WTC11 (cell line): ENCODE results near the gene PSD. TPM values are rescaled to one million over a fixed set of nuclear protein-coding genes. Genes with fewer than 3 reads are reported as not detected.

Experiments used
- ARID4B ChIP-seq: sonication (generic); formaldehyde crosslinking; IDR thresholded peaks from 2 replicates; pipeline ENCODE4 v1.8.0; 2023; ENCODE audit warnings: missing genetic modification reagents, mild to moderate bottlenecking, borderline replicate concordance
- CBFB ChIP-seq: sonication (generic); formaldehyde crosslinking; IDR thresholded peaks from 2 replicates; pipeline ENCODE4 v1.8.1; 2022; ENCODE audit warnings: mild to moderate bottlenecking, low read depth, missing genetic modification reagents
- CTCF ChIP-seq: fragments of 200-600 bp; IDR thresholded peaks from 2 replicates; pipeline ENCODE4 v1.8.0; 2022; ENCODE audit warnings: antibody characterized with exemption
- ESRRA ChIP-seq: sonication (generic); formaldehyde crosslinking; IDR thresholded peaks from 2 replicates; pipeline ENCODE4 v1.8.1; 2022; ENCODE audit warnings: mild to moderate bottlenecking, missing genetic modification reagents, borderline replicate concordance
- ETV6 ChIP-seq: sonication (generic); formaldehyde crosslinking; IDR thresholded peaks from 2 replicates; pipeline ENCODE4 v1.8.1; 2022; ENCODE audit warnings: mild to moderate bottlenecking, missing genetic modification reagents
- FOXK1 ChIP-seq: sonication (generic); formaldehyde crosslinking; IDR thresholded peaks from 2 replicates; pipeline ENCODE4 v1.8.0; 2022; ENCODE audit warnings: mild to moderate bottlenecking, moderate library complexity, missing genetic modification reagents
- FOXP1 ChIP-seq: sonication (generic); formaldehyde crosslinking; IDR thresholded peaks from 2 replicates; pipeline ENCODE4 v1.8.0; 2022; ENCODE audit warnings: missing genetic modification reagents, mild to moderate bottlenecking, moderate library complexity, borderline replicate concordance
- GTF2I ChIP-seq: fragments of 250-450 bp; sonication (Bioruptor Pico); conservative IDR thresholded peaks from 2 replicates; pipeline ENCODE4 v1.4.0; 2021; ENCODE audit warnings: mild to moderate bottlenecking
- HMGXB4 ChIP-seq: sonication (generic); formaldehyde crosslinking; IDR thresholded peaks from 2 replicates; pipeline ENCODE4 v1.8.1; 2023; ENCODE audit warnings: mild to moderate bottlenecking, moderate library complexity, missing genetic modification reagents
- MXD4 ChIP-seq: fragments of 250-450 bp; sonication (Bioruptor Pico); IDR thresholded peaks from 2 replicates; pipeline ENCODE4 v1.8.0; 2021; ENCODE audit warnings: mild to moderate bottlenecking, moderate library complexity, borderline replicate concordance
- MYBL2 ChIP-seq: sonication (generic); formaldehyde crosslinking; IDR thresholded peaks from 2 replicates; pipeline ENCODE4 v1.8.1; 2023; ENCODE audit warnings: mild to moderate bottlenecking, moderate library complexity, missing genetic modification reagents
- NFYB ChIP-seq: sonication (generic); formaldehyde crosslinking; conservative IDR thresholded peaks from 2 replicates; pipeline ENCODE4 v1.8.0; 2022; ENCODE audit warnings: low read depth, missing genetic modification reagents
- NR1H2 ChIP-seq: sonication (generic); formaldehyde crosslinking; IDR thresholded peaks from 2 replicates; pipeline ENCODE4 v1.9.0; 2021; ENCODE audit warnings: mild to moderate bottlenecking, moderate library complexity, missing genetic modification reagents
- NR2C2 ChIP-seq: sonication (generic); formaldehyde crosslinking; IDR thresholded peaks from 2 replicates; pipeline ENCODE4 v1.8.0; 2022; ENCODE audit warnings: mild to moderate bottlenecking, missing genetic modification reagents
- RORB ChIP-seq: fragments of 250-450 bp; sonication (Bioruptor Pico); IDR thresholded peaks from 2 replicates; pipeline ENCODE4 v1.9.0; 2021; ENCODE audit warnings: mild to moderate bottlenecking
- SMAD3 ChIP-seq: sonication (generic); formaldehyde crosslinking; IDR thresholded peaks from 2 replicates; pipeline ENCODE4 v1.8.0; 2022; ENCODE audit warnings: missing genetic modification reagents, mild to moderate bottlenecking, borderline replicate concordance
- TCF7 ChIP-seq: sonication (generic); formaldehyde crosslinking; IDR thresholded peaks from 2 replicates; pipeline ENCODE4 v1.8.0; 2022; ENCODE audit warnings: mild to moderate bottlenecking, low read depth, missing genetic modification reagents, moderate library complexity
- ZBTB21 ChIP-seq: sonication (generic); formaldehyde crosslinking; IDR thresholded peaks from 2 replicates; pipeline ENCODE4 v1.8.1; 2023; ENCODE audit warnings: mild to moderate bottlenecking, missing genetic modification reagents, borderline replicate concordance
- ZBTB43 ChIP-seq: sonication (generic); formaldehyde crosslinking; IDR thresholded peaks from 2 replicates; pipeline ENCODE4 v1.8.1; 2023; ENCODE audit warnings: mild to moderate bottlenecking, missing genetic modification reagents
- ZNF263 ChIP-seq: sonication (generic); formaldehyde crosslinking; IDR thresholded peaks from 2 replicates; pipeline ENCODE4 v1.8.1; 2022; ENCODE audit warnings: low read depth, mild to moderate bottlenecking, moderate library complexity, missing genetic modification reagents
- ZNF512 ChIP-seq: sonication (generic); formaldehyde crosslinking; IDR thresholded peaks from 2 replicates; pipeline ENCODE4 v1.8.1; 2022; ENCODE audit warnings: missing genetic modification reagents, borderline replicate concordance
- total RNA-seq: library from RNA; stranded (reverse); gene quantifications from 3 replicates; pipeline ENCODE4 v1.2.3, GENCODE V29; 2021
- TF ChIP-seq, protein P1 (sequence below): fragments of 250-450 bp; sonication (Bioruptor Pico); conservative IDR thresholded peaks from 2 replicates; pipeline ENCODE4 v1.9.0; 2021; ENCODE audit warnings: mild to moderate bottlenecking
- TF ChIP-seq, protein P2 (sequence below): sonication (generic); formaldehyde crosslinking; IDR thresholded peaks from 2 replicates; pipeline ENCODE4 v1.8.0; 2022; ENCODE audit warnings: mild to moderate bottlenecking, missing genetic modification reagents

The PSD gene
- total RNA-seq, 1 experiment from 2014 or later: 12.5 TPM

DNA sequence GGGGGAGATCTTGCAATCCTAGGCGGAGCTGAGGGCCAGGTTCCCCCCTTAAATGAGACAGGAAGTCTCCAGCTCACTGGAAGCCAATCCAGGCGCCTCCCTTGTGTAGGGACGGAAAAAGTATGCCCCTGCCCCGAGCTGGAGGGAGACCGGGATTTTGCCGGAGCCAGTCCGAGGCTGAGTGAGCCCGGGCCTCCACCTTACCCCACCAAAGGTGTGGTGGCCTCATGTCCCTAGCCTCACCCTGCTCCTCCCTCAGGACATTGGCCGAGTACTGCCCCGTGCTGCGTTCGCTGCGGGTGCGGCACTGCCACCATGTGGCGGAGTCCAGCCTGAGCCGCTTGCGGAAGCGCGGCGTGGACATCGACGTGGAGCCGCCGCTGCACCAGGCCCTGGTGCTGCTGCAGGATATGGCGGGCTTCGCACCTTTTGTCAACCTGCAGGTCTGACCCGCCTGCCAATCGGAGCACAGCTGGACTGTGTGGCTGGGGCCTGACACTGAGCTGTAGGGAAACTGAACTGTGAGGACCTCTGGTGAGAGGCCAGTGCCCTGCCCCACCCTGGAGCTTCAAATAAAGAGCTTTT lies 4.1 kb upstream of the PSD start (continued):
- TF ChIP-seq HMGXB4 (no peak; the same call in 1 of the 2 replicates), FOXP1 (peak; percentile 75), MYBL2 (CRISPR knock-in tag) (peak; percentile 54; the same call in 1 of the 2 replicates), ESRRA (CRISPR knock-in tag) (0 out of 2 replicates have a peak, but pooled peaks have one; percentile 40), CBFB (0 out of 2 replicates have a peak, but pooled peaks have one; percentile 9), ETV6 (CRISPR knock-in tag) (peak; percentile 72; the same call in 1 of the 2 replicates), NR1H2 (CRISPR knock-in tag) (no peak), RORB (CRISPR knock-in tag) (no peak), ZNF263 (CRISPR knock-in tag) (no peak), GTF2I (CRISPR knock-in tag) (no peak), ZBTB43 (CRISPR knock-in tag) (no peak), TCF7 (CRISPR knock-in tag) (no peak), SMAD3 (CRISPR knock-in tag) (peak; percentile 36; the same call in 1 of the 2 replicates), NFYB (no peak; the same call in 1 of the 2 replicates), NR2C2 (CRISPR knock-in tag) (no peak), MXD4 (no peak), ZBTB21 (CRISPR knock-in tag) (peak; percentile 90), ZNF512 (no peak), FOXK1 (CRISPR knock-in tag) (peak; percentile 55; the same call in 1 of the 2 replicates), CTCF (peak; percentile 22; the same call in 1 of the 2 replicates), ARID4B (CRISPR knock-in tag) (peak; percentile 90)
- TF ChIP-seq, protein P1, sequence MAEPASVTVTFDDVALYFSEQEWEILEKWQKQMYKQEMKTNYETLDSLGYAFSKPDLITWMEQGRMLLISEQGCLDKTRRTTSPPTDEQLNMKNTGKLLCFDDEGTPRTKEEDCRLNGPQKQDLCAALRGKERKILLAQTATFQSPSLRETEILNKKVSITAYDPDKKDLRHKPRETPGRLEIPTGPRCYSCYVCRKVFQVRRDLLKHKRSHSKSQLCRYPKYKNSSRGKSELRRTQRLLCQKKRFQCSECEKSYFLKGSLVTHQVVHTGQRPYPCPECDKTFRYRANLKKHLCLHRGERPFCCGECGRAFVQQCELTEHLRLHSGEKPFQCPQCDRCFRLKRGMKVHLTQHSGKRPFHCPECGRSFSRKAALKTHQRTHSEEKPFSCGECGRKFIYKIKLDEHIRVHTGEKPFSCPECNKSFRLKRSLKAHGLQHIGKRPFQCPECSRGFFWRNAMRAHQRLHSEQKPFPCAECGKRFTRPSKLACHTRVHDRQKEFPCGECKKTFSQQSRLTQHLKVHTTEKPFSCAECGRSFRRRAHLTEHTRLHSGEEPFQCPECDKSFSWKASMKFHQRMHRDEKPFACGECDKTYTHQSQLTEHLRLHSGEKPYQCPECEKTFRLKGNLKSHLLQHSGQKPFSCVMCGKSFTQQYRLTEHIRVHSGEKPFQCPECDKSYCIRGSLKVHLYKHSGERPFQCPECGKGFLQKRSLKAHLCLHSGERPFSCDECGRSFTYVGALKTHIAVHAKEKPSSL (CRISPR knock-in tag): no peak
- TF ChIP-seq, protein P2, sequence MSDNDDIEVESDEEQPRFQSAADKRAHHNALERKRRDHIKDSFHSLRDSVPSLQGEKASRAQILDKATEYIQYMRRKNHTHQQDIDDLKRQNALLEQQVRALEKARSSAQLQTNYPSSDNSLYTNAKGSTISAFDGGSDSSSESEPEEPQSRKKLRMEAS: peak; percentile 97
